ENCODE measurements around the gene ZNF608. TPM values are rescaled to one million over a fixed set of nuclear protein-coding genes. Genes with fewer than 3 reads are reported as not detected.
A peak's percentile ranks its signal among the peaks of the same experiment; 100 is the strongest.

Gene ZNF608
- total RNA-seq, 1 donor from 2014 or later, result 22.0 TPM

- no peak for TF ChIP-seq CTCF (IDR thresholded peaks at IDR 0.05)
- Mint-ChIP-seq H3K27ac (no peak overlapping the region), H3K27me3 (no peaks in the 10 kb centered on the region), H3K4me1 (peaks cover 17% of the 10 kb centered on the region), H3K4me3 (no peak overlapping the region), H3K36me3 (ENCODE audit: low read depth) (peaks cover 18% of the 10 kb centered on the region), H3K9me3 (no peaks in the 10 kb centered on the region)
- ChIA-PET POLR2A (interaction anchor here (0.5 to 5.0 kb wide), 68 partner anchors 11 to 1659 kb away, joined by 3 to 99 read pairs (median 5); partner anchors contain the start of gene CEP120), CTCF (interaction anchor here (0.7 to 2.1 kb wide), 18 partner anchors 18 to 1087 kb away, joined by 3 to 10 read pairs (median 4); no protein-coding TSS in a partner anchor)
- intact Hi-C loops (cut with micrococcal nuclease), result loop anchor here (1.0 to 5.0 kb wide), 20 partner anchors 43 to 1087 kb away; no protein-coding TSS in a partner anchor
- DNase-seq (peak; percentile 41), ATAC-seq (ENCODE audit: low read depth) (peak; percentile 69)
These were observed 1.6 kb upstream of the ZNF608 start for GRCh38 chr5:124747791-124748686.

GRCh38 chr5:124746916-124747790 is 714 bp upstream of the ZNF608 start:
- DNase-seq (peak; percentile 49), ATAC-seq (ENCODE audit: low read depth) (peak; percentile 21)
- Mint-ChIP-seq H3K36me3 (ENCODE audit: low read depth) (peaks cover 18% of the 10 kb centered on the region), H3K4me1 (peaks cover 17% of the 10 kb centered on the region), H3K4me3 (no peak overlapping the region), H3K27ac (no peak overlapping the region), H3K9me3 (no peaks in the 10 kb centered on the region), H3K27me3 (no peaks in the 10 kb centered on the region)
- ChIA-PET POLR2A (interaction anchor here (0.5 to 5.0 kb wide), 54 partner anchors 11 to 1088 kb away, joined by 3 to 99 read pairs (median 6); no protein-coding TSS in a partner anchor), CTCF (interaction anchor here (0.8 to 2.1 kb wide), 7 partner anchors 17 to 1088 kb away, joined by 3 to 10 read pairs (median 4); no protein-coding TSS in a partner anchor)
- TF ChIP-seq CTCF (IDR thresholded peaks at IDR 0.05), result no peak
- intact Hi-C loops (cut with micrococcal nuclease), result loop anchor here (1.0 to 5.0 kb wide), 6 partner anchors 9 to 810 kb away; no protein-coding TSS in a partner anchor

GRCh38 chr5:124745007-124745927 is 1.2 kb downstream of the ZNF608 start:
- ChIA-PET CTCF (interaction anchor here (1.1 kb wide), 1 partner anchor 91 kb away, joined by 3 read pairs; no protein-coding TSS in a partner anchor), POLR2A (interaction anchor here (0.6 to 1.8 kb wide), 8 partner anchors 9 to 454 kb away, joined by 3 to 7 read pairs (median 4); no protein-coding TSS in a partner anchor)
- intact Hi-C loops (cut with micrococcal nuclease), result loop anchor here (5.0 kb wide), 3 partner anchors 148 to 808 kb away; no protein-coding TSS in a partner anchor
- no peak for TF ChIP-seq CTCF (IDR thresholded peaks at IDR 0.05)
- Mint-ChIP-seq H3K4me3 (no peak overlapping the region), H3K27me3 (no peaks in the 10 kb centered on the region), H3K36me3 (ENCODE audit: low read depth) (peaks cover 18% of the 10 kb centered on the region), H3K27ac (no peak overlapping the region), H3K4me1 (peaks cover 17% of the 10 kb centered on the region), H3K9me3 (no peaks in the 10 kb centered on the region)
- ATAC-seq (ENCODE audit: low read depth) (no peak), DNase-seq (no peak)

GRCh38 chr5:124744170-124744971 is 2.1 kb downstream of the ZNF608 start:
- no peak for TF ChIP-seq CTCF (IDR thresholded peaks at IDR 0.05)
- Mint-ChIP-seq H3K27me3 (no peaks in the 10 kb centered on the region), H3K9me3 (no peaks in the 10 kb centered on the region), H3K4me3 (no peak overlapping the region), H3K4me1 (peaks cover 20% of the 10 kb centered on the region), H3K36me3 (ENCODE audit: low read depth) (peaks cover 18% of the 10 kb centered on the region), H3K27ac (no peak overlapping the region)
- CTCF ChIA-PET, result interaction anchor here (1.1 kb wide), 1 partner anchor 90 kb away, joined by 3 read pairs; no protein-coding TSS in a partner anchor
- DNase-seq (no peak), ATAC-seq (ENCODE audit: low read depth) (no peak)
- intact Hi-C loops (cut with micrococcal nuclease), result no loop called here
- POLR2A ChIA-PET, result interaction anchor here (0.6 to 1.8 kb wide), 6 partner anchors 8 to 455 kb away, joined by 3 to 5 read pairs (median 4); no protein-coding TSS in a partner anchor
